Keratinocyte (primary cell): Measurements from ENCODE around the gene ZG16B.

Experiments used
- CTCF ChIP-seq, 3 experiments: IDR thresholded peaks in 1 of 3; conservative IDR thresholded peaks in 1 of 3; optimal IDR thresholded peaks in 1 of 3; 2 replicates in 2 of 3; 3 replicates in 1 of 3; pipeline versions ENCODE3 to v1.5.1; 2011; ENCODE audit warnings: low read length in 3 of 3, mild to moderate bottlenecking in 3 of 3, moderate library complexity in 2 of 3, control low read depth in 1 of 3, inconsistent platforms in 1 of 3; ENCODE audit not compliant: insufficient read depth in 2 of 3; ENCODE audit errors: extremely low read depth in 1 of 3
- EZH2 ChIP-seq: IDR thresholded peaks from one replicate; pipeline ENCODE4 v1.6.1; 2012; ENCODE audit warnings: inconsistent platforms, mild to moderate bottlenecking, low read length, moderate library complexity

- no peak for TF ChIP-seq CTCF (optimal IDR thresholded peaks at IDR 0.05 in 1 of 3, IDR thresholded peaks at IDR 0.05 in 1 of 3, conservative IDR thresholded peaks at IDR 0.05 in 1 of 3; ENCODE audit: extremely low read depth in 1 of 3, insufficient read depth in 2 of 3, low read length in 3 of 3)
- no peak for TF ChIP-seq EZH2
Measured at GRCh38 chr16:2867661-2867986, 37.5 kb downstream of the ZG16B start.
